CD8-positive, alpha-beta memory T cell (primary cell): ENCODE measurements around the gene EBF4. TPM values are rescaled to one million over a fixed set of nuclear protein-coding genes. Genes with fewer than 3 reads are reported as not detected.

Experiments
- CTCF ChIA-PET: fragments of 350-600 bp; sonication (Branson Sonifier 250); formaldehyde crosslinking; loops from one replicate; lab custom pipeline; 2021; ENCODE audit warnings: antibody characterized with exemption; lab: Charles Lee
- POLR2A ChIA-PET: fragments of 350-600 bp; sonication (Branson Sonifier 250); formaldehyde crosslinking; loops from one replicate; lab custom pipeline; 2021; ENCODE audit warnings: antibody characterized with exemption; lab: Charles Lee
- DNase-seq, 5 donors: peaks; one replicate each; pipeline versions ENCODE4 v3.0.0 to v3.0.0-alpha.2; 2020 to 2022; ENCODE audit warnings: mixed read lengths in 1 of 5
- H3K27ac ChIP-seq: one replicate; pipeline ENCODE4 v1.7.0; 2013; ENCODE audit warnings: low read depth, mild to moderate bottlenecking, low read length, moderate library complexity
- H3K27me3 ChIP-seq: 2 replicates; pipeline ENCODE4 v1.7.0; 2013; ENCODE audit warnings: low read length, mild to moderate bottlenecking; ENCODE audit not compliant: insufficient read depth, poor library complexity, severe bottlenecking
- H3K36me3 ChIP-seq: 2 replicates; pipeline ENCODE4 v1.7.0; 2013; ENCODE audit warnings: mild to moderate bottlenecking, low read length, moderate library complexity; ENCODE audit not compliant: insufficient read depth
- H3K4me1 ChIP-seq: 2 replicates; pipeline ENCODE4 v1.7.0; 2013; ENCODE audit warnings: mild to moderate bottlenecking, low read length, moderate library complexity; ENCODE audit not compliant: insufficient read depth
- H3K4me3 ChIP-seq: 2 replicates; pipeline ENCODE4 v1.7.0; 2013; ENCODE audit warnings: mild to moderate bottlenecking, low read length
- H3K9me3 ChIP-seq: 2 replicates; pipeline ENCODE4 v1.7.0; 2013; ENCODE audit warnings: mild to moderate bottlenecking, low read length
- H3K27ac Mint-ChIP-seq, 8 donors: one replicate each; pipeline ENCODE4 v1.8.0; 2020 to 2021; ENCODE audit warnings: mixed read lengths in 8 of 8, mild to moderate bottlenecking in 6 of 8, inconsistent platforms in 3 of 8, moderate library complexity in 3 of 8
- H3K27me3 Mint-ChIP-seq, 2 donors: one replicate each; pipeline ENCODE4 v1.8.0; 2020 to 2021; ENCODE audit warnings: mixed read lengths in 2 of 2, mild to moderate bottlenecking in 1 of 2, moderate library complexity in 1 of 2
- H3K36me3 Mint-ChIP-seq, 3 donors: one replicate each; pipeline ENCODE4 v1.8.0; 2020 to 2021; ENCODE audit warnings: mixed read lengths in 3 of 3, inconsistent platforms in 1 of 3, mild to moderate bottlenecking in 1 of 3
- H3K4me1 Mint-ChIP-seq, 3 donors: one replicate each; pipeline ENCODE4 v1.8.0; 2020 to 2021; ENCODE audit warnings: mixed read lengths in 3 of 3, inconsistent platforms in 1 of 3, mild to moderate bottlenecking in 1 of 3
- H3K4me3 Mint-ChIP-seq, 7 donors: one replicate each; pipeline ENCODE4 v1.8.0; 2020 to 2021; ENCODE audit warnings: mixed read lengths in 7 of 7, mild to moderate bottlenecking in 6 of 7, moderate library complexity in 4 of 7, inconsistent platforms in 2 of 7
- H3K9me3 Mint-ChIP-seq, 5 donors: one replicate each; pipeline ENCODE4 v1.8.0; 2020 to 2022; ENCODE audit warnings: mixed read lengths in 5 of 5, mild to moderate bottlenecking in 3 of 5, moderate library complexity in 2 of 5, inconsistent platforms in 1 of 5
- polyA plus RNA-seq: library from polyadenylated mRNA; unstranded; fragments of 300-500 nt; fragmentation: Illumina TruSeq; gene quantifications from one replicate; pipeline ENCODE4 v1.2.3, GENCODE V29; 2021
- total RNA-seq, 2 experiments: library from RNA; stranded (reverse); gene quantifications; one replicate each; pipeline ENCODE4 v1.2.3, GENCODE V29; 2021

Gene EBF4
- total and polyA plus RNA-seq, 3 experiments from 2014 or later: 0.66 to 2.0 (median 0.92) TPM

GRCh38 chr20:2705931-2706645, 13.5 kb downstream of the EBF4 start:
- no peak for DNase-seq
- H3K4me1 Mint-ChIP-seq: no peaks in the 10 kb centered on the region
- Histone ChIP-seq H3K4me1 (no peaks in the 10 kb centered on the region), H3K9me3 (no peaks in the 10 kb centered on the region), H3K27ac (no peak overlapping the region), H3K36me3 (no peaks in the 10 kb centered on the region), H3K4me3 (no peak overlapping the region), H3K27me3 (no peaks in the 10 kb centered on the region)
- no peak overlapping the region for H3K4me3 Mint-ChIP-seq
- ChIA-PET POLR2A (no interaction called here), CTCF (no interaction called here)
- H3K27ac Mint-ChIP-seq: no peak overlapping the region
- H3K36me3 Mint-ChIP-seq: no peaks in the 10 kb centered on the region
- H3K27me3 Mint-ChIP-seq: peaks cover 6 to 26% of the 10 kb centered on the region in 2 donors
- H3K9me3 Mint-ChIP-seq: no peaks in the 10 kb centered on the region

GRCh38 chr20:2706688-2707352, 14.2 kb downstream of the EBF4 start:
- no peaks in the 10 kb centered on the region for H3K9me3 ChIP-seq
- Mint-ChIP-seq H3K27ac (no peak overlapping the region), H3K27me3 (peaks cover 6 to 25% of the 10 kb centered on the region in 2 donors), H3K4me1 (no peaks in the 10 kb centered on the region), H3K4me3 (no peak overlapping the region), H3K36me3 (no peaks in the 10 kb centered on the region), H3K9me3 (no peaks in the 10 kb centered on the region)
- no peaks in the 10 kb centered on the region for H3K27me3 ChIP-seq
- no peaks in the 10 kb centered on the region for H3K4me1 ChIP-seq
- no peak for DNase-seq
- ChIA-PET CTCF (interaction anchor here (2.1 kb wide), 1 partner anchor 35 kb away, joined by 9 read pairs; no protein-coding TSS in a partner anchor), POLR2A (no interaction called here)
- no peak overlapping the region for H3K4me3 ChIP-seq
- H3K36me3 ChIP-seq: no peaks in the 10 kb centered on the region
- H3K27ac ChIP-seq: no peak overlapping the region

GRCh38 chr20:2707353-2708072, 14.9 kb downstream of the EBF4 start:
- no peak overlapping the region for H3K27ac Mint-ChIP-seq
- Histone ChIP-seq H3K27ac (no peak overlapping the region), H3K36me3 (no peaks in the 10 kb centered on the region), H3K27me3 (no peaks in the 10 kb centered on the region), H3K4me3 (no peak overlapping the region), H3K9me3 (no peaks in the 10 kb centered on the region), H3K4me1 (no peaks in the 10 kb centered on the region)
- H3K36me3 Mint-ChIP-seq: no peaks in the 10 kb centered on the region
- CTCF ChIA-PET: interaction anchor here (2.1 kb wide), 1 partner anchor 34 kb away, joined by 9 read pairs; no protein-coding TSS in a partner anchor
- H3K4me1 Mint-ChIP-seq: no peaks in the 10 kb centered on the region
- no peak overlapping the region for H3K4me3 Mint-ChIP-seq
- H3K27me3 Mint-ChIP-seq: peaks cover 6 to 23% of the 10 kb centered on the region in 2 donors
- POLR2A ChIA-PET: no interaction called here
- DNase-seq: no peak
- H3K9me3 Mint-ChIP-seq: no peaks in the 10 kb centered on the region

GRCh38 chr20:2708073-2708415, 15.5 kb downstream of the EBF4 start:
- DNase-seq: no peak
- Mint-ChIP-seq H3K4me1 (no peaks in the 10 kb centered on the region), H3K4me3 (no peak overlapping the region), H3K27me3 (peaks cover 6 to 23% of the 10 kb centered on the region in 2 donors), H3K9me3 (no peaks in the 10 kb centered on the region), H3K27ac (no peak overlapping the region), H3K36me3 (no peaks in the 10 kb centered on the region)
- no peak overlapping the region for H3K27ac ChIP-seq
- no peaks in the 10 kb centered on the region for H3K27me3 ChIP-seq
- no peaks in the 10 kb centered on the region for H3K36me3 ChIP-seq
- no peaks in the 10 kb centered on the region for H3K4me1 ChIP-seq
- no peaks in the 10 kb centered on the region for H3K9me3 ChIP-seq
- CTCF ChIA-PET: interaction anchor here (2.1 kb wide), 1 partner anchor 34 kb away, joined by 9 read pairs; no protein-coding TSS in a partner anchor
- POLR2A ChIA-PET: no interaction called here
- no peak overlapping the region for H3K4me3 ChIP-seq

- Histone ChIP-seq H3K27me3 (no peaks in the 10 kb centered on the region), H3K4me3 (no peak overlapping the region), H3K9me3 (no peaks in the 10 kb centered on the region), H3K4me1 (peaks cover 5% of the 10 kb centered on the region), H3K36me3 (no peaks in the 10 kb centered on the region), H3K27ac (no peak overlapping the region)
- no peaks in the 10 kb centered on the region for H3K9me3 Mint-ChIP-seq
- H3K4me3 Mint-ChIP-seq: no peak overlapping the region
- H3K36me3 Mint-ChIP-seq: no peaks in the 10 kb centered on the region
- H3K4me1 Mint-ChIP-seq: no peaks in the 10 kb centered on the region
- POLR2A ChIA-PET: no interaction called here
- peaks cover 6 to 23% of the 10 kb centered on the region in 2 donors for H3K27me3 Mint-ChIP-seq
- CTCF ChIA-PET: interaction anchor here (2.1 kb wide), 1 partner anchor 33 kb away, joined by 9 read pairs; no protein-coding TSS in a partner anchor
- no peak overlapping the region for H3K27ac Mint-ChIP-seq
- no peak for DNase-seq
Measured at GRCh38 chr20:2708665-2709064, 16.1 kb downstream of the EBF4 start.

- DNase-seq: no peak
- Mint-ChIP-seq H3K36me3 (no peaks in the 10 kb centered on the region), H3K4me3 (no peak overlapping the region), H3K4me1 (peaks cover 0 to 2% (median 0%) of the 10 kb centered on the region in 3 donors), H3K9me3 (peaks cover 0 to 1% (median 0%) of the 10 kb centered on the region in 5 donors), H3K27me3 (peaks cover 8 to 23% of the 10 kb centered on the region in 2 donors), H3K27ac (peak overlapping the region in 1 of 8 donors; percentile 75)
- Histone ChIP-seq H3K4me1 (peaks cover 5% of the 10 kb centered on the region), H3K9me3 (no peaks in the 10 kb centered on the region), H3K4me3 (no peak overlapping the region), H3K27ac (no peak overlapping the region), H3K36me3 (no peaks in the 10 kb centered on the region), H3K27me3 (no peaks in the 10 kb centered on the region)
- ChIA-PET POLR2A (no interaction called here), CTCF (interaction anchor here (0.6 kb wide), 1 partner anchor 35 kb away, joined by 3 read pairs; no protein-coding TSS in a partner anchor)
Measured at GRCh38 chr20:2709205-2709981, 16.8 kb downstream of the EBF4 start.

- H3K9me3 ChIP-seq: no peaks in the 10 kb centered on the region
- CTCF ChIA-PET: interaction anchor here (0.8 to 10.3 kb wide), 12 partner anchors 10 to 250 kb away, joined by 3 to 154 read pairs (median 4); partner anchors contain the start of gene EBF4
- no peaks in the 10 kb centered on the region for H3K27me3 ChIP-seq
- peaks cover 4 to 8% of the 10 kb centered on the region in 2 donors for H3K27me3 Mint-ChIP-seq
- H3K36me3 ChIP-seq: no peaks in the 10 kb centered on the region
- no peak overlapping the region for H3K27ac Mint-ChIP-seq
- peak in 2 of 5 donors; percentile 42 to 52 for DNase-seq
- peaks cover 5% of the 10 kb centered on the region for H3K4me1 ChIP-seq
- peaks cover 0 to 7% (median 0%) of the 10 kb centered on the region in 3 donors for H3K36me3 Mint-ChIP-seq
- H3K9me3 Mint-ChIP-seq: peaks cover 0 to 8% (median 2%) of the 10 kb centered on the region in 5 donors
- no peak overlapping the region for H3K27ac ChIP-seq
- H3K4me3 ChIP-seq: no peak overlapping the region
- POLR2A ChIA-PET: interaction anchor here (0.6 to 1.9 kb wide), 3 partner anchors 16 to 485 kb away, joined by 3 to 5 read pairs (median 5); no protein-coding TSS in a partner anchor
- peaks cover 0 to 2% (median 0%) of the 10 kb centered on the region in 3 donors for H3K4me1 Mint-ChIP-seq
- H3K4me3 Mint-ChIP-seq: no peak overlapping the region
Measured at GRCh38 chr20:2713285-2713684, 20.7 kb downstream of the EBF4 start.
